CD4-positive, alpha-beta T cell treated with Interleukin-4 for 4 hours (primary cell): Measurements from ENCODE around the gene NDUFS7.

Source experiments
- DNase-seq: peaks from one replicate; pipeline ENCODE4 v3.0.0-alpha.2; 2020

Gene NDUFS7

GRCh38 chr19:1383312-1384084, at the start of gene NDUFS7:
TSS of gene NDUFS7 (plus strand) at chr19:1383907. CDS start at chr19:1383927, 20 bp downstream.
- peak; percentile 91 for DNase-seq

- DNase-seq: no peak
Measured at GRCh38 chr19:1336079-1336684, 47.5 kb upstream of the NDUFS7 start.

- no peak for DNase-seq
Measured at GRCh38 chr19:1340681-1341469, 42.8 kb upstream of the NDUFS7 start.

- DNase-seq: no peak
Measured at GRCh38 chr19:1343041-1343440, 40.7 kb upstream of the NDUFS7 start.

GRCh38 chr19:1349211-1349610, 34.5 kb upstream of the NDUFS7 start:
- no peak for DNase-seq

GRCh38 chr19:1350867-1351266, 32.8 kb upstream of the NDUFS7 start:
- no peak for DNase-seq

GRCh38 chr19:1351381-1351851, 32.3 kb upstream of the NDUFS7 start:
- DNase-seq: no peak

GRCh38 chr19:1353144-1353543, 30.6 kb upstream of the NDUFS7 start:
- no peak for DNase-seq

- DNase-seq: no peak
Measured at GRCh38 chr19:1354970-1355567, 28.6 kb upstream of the NDUFS7 start.

GRCh38 chr19:1355568-1356507, 27.9 kb upstream of the NDUFS7 start:
- no peak for DNase-seq

- no peak for DNase-seq
Measured at GRCh38 chr19:1356508-1356865, 27.2 kb upstream of the NDUFS7 start.

GRCh38 chr19:1357531-1358109, 26.1 kb upstream of the NDUFS7 start:
- DNase-seq: no peak

- no peak for DNase-seq
Measured at GRCh38 chr19:1360126-1360817, 23.4 kb upstream of the NDUFS7 start.

GRCh38 chr19:1360818-1361461, 22.8 kb upstream of the NDUFS7 start:
- DNase-seq: no peak

GRCh38 chr19:1361601-1362386, 21.9 kb upstream of the NDUFS7 start:
- DNase-seq: no peak

- DNase-seq: no peak
Measured at GRCh38 chr19:1362387-1363257, 21.1 kb upstream of the NDUFS7 start.

GRCh38 chr19:1363599-1363998, 20.1 kb upstream of the NDUFS7 start:
- peak; percentile 43 for DNase-seq

GRCh38 chr19:1364070-1364704, 19.5 kb upstream of the NDUFS7 start:
- no peak for DNase-seq
